HPDE6-E6E7 (cell line): Measurements from ENCODE around the gene ABCC4.

Experiments used
- DNase-seq: peaks from one replicate; pipeline ENCODE4 v3.0.0; 2011; ENCODE audit warnings: missing footprints; ENCODE audit errors: extremely low spot score

ABCC4 gene

DNA sequence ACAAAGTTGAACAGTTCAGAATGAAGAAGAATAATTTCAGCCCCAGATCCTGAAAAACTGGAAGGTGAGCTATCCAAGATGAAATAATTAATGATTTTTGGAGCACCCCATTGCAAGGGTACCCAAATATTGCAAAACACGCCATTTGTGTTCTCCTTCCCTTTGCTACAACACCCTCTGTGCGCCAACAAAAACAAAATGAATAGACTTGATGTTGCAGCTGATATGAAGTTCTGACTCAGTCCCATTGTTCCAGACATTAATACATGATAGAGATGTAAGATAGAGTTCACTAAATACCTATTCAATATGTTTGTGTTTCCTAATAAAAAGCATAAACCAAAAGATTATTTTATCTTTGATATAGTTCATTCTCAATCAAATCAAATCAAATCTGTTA is 301.4 kb downstream of the ABCC4 start:
- no peak for DNase-seq

DNA sequence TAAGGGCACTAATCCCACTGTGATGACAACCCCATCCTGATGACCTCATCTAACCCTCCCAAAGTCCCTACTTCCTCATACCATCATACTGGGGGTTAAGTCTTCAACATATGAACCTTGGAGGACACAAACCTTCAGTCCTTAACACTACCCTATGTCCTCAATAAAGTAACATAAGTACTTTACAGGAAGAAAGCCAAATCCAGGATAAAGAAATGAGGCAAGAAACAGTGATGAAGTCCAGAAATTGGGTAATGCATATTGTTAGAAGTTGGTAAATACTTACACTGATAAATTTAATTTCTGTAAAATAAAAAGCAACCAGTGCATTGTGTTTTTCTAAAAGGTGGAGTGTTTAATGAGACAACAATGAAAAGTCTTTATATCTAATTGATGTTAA is 304.1 kb downstream of the ABCC4 start:
- no peak for DNase-seq

DNA sequence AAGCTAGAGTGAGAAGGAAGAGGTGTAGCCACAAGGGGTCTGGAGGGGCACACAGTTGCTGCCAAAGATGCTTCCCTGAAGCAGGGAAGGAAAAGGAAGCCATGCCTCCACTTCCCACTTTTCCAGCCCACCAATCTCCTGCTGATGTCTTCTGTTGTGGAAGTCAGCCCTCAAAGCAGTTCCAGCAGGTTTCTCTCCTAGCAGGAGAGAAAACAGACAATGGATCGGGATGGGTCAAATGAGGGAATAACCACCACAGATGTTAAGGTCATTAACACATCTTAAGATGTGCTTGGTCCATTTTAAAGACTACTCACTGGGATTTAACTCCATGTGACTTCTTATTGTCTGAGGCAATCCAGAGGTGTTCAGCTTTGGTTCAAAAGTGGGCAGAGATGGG is 304.8 kb downstream of the ABCC4 start:
- DNase-seq: no peak

DNA sequence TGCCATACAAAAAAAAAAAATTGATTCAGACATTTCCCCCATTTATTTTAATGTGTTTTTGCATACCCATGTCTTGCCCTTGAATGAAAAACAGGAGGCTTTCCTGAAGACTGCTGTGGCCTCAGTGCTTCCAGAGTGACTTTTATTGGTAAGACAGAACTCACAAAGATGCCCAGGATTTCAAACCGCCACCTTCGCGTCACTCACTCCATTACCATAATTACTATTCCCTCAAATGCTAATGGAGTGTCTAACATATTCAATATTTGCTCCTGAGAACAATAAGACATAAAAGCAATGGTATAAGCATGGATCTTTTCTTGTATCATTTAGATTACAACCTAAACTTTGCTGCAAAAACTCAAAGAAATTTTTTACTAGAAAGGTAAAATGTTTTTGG is 306.7 kb downstream of the ABCC4 start:
- DNase-seq: no peak

DNA sequence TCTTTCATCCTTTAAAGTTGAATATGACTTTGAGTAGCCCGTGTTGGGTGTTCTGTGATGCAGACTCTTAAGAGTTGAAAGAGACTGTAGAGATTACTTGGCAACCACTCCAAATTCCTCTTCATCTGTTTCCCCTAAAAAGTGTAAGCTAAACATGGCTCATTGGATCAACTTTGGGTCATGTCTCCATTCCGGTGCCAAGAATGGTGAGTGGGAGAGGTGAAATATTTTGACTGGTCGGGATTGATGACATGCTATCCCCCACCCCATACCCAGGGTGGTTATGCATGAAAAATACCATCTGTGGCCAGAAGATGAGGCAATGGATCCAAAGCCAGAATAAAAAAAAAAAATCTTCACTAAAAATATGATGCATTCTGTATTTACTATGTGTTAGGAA is 307.6 kb downstream of the ABCC4 start:
- no peak for DNase-seq

DNA sequence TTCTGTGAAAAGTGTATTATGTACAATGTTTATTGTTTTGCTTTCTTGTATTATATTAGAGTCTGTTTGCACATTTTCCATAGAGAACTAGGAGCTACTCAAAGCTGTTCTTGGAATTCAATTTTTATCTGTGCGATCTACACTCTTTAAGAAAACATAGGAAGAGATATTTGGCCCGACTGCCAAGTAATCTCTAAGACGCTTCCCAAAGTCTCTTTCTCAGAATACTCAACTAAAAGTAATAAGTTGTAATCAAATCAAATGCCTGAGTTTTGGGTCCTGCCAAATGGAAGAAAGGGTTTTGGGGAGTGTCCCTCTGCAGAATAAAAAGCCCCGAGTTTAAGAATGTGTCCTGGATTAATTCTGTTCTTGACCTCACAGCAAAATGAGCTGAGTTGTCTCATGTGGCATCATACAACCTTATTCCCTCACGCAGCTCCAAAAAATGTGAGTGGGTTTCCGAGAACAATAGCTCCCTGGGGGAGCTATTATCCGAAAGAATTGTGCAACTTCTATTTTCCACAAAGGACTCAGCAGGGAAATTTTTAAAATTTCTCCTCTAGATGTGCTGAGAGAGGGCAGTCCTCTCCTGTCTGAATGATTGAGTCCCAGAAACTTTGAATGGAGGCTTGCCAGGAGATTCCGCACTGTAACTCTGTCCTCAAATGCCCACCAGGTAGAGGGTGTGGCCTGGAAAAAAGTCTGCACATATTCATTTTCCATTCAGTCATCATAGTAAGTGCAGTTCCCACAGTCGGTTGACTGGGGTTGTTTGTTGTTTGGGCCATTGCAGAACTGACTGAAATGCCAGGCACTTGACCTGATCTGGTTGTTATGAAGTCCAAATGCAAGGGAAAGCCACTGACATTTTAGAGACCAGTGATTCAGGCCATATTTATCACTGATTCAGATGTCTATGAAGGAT is 309.0 kb downstream of the ABCC4 start:
- DNase-seq: no peak

DNA sequence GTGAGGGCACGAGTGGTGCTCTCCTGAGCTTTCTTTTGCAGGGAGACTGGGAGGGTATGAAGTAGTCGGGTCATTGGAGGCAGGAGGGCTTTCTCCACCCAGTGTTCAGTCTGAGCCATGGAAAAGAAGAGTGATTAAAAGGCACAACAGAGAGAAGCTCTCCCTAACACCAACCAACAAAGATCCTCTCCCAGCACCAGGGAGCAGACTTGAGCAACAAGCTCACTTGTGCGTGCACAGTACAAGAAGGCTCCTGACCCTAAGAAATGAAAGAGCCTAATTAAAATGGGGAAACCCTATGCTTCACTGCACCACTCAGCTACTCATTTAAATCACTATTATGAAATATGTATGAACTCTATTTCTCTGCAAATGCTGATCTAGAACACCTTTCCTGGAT is 312.6 kb downstream of the ABCC4 start:
- no peak for DNase-seq

DNA sequence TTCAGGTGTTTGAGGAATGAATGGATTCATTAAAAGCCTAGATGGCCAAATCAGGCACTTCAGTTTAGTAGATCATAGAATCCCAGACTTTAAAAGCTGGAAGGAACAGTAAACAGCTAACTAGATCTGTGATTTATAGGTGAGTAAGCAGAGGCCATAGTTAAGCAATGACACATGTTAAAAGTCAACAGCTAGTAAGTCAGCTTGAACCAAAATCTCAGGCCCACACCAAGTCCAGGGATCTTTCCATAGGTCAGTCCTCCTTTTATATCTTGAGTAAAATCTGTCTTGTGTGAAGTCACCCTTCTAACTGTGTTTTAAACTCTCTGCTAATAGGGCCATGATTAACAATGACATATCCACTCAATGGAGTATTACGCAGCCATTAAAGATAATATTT is 313.4 kb downstream of the ABCC4 start:
- DNase-seq: no peak

DNA sequence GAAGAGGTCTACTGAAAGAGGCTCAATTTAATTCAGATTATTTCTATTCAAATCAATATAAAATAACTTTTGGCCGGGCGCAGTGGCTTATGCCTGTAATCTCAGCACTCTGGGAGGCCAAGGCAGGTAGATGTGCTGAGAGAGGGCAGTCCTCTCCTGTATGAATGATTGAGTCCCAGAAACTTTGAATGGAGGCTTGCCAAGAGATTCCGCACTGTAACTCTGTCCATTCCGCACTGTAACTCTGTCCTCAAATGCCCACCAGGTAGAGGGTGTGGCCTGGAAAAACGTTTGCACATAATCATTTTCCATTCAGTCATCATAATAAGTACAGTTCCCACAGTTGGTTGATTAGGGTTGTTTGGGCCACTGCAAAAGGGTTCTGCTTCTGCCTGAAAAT is 314.2 kb downstream of the ABCC4 start:
- no peak for DNase-seq

DNA sequence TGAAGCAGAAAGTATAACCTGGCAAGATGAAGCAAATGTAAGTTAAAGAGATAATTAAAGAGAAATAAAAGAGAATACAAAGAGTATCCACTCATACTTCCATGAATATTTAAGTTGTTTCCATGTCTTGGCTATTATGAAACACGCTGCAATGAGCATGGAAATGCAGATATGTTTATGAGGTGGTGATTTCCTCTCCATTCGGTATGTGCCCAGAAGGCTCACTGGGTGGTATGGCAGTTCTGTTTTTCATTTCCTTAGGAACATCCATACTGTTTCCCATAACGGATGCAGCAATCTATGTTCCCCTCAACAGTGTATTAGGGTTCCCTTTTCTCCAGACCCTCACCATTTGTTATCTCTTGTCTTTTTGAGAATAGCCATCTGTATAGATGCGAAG is 316.3 kb downstream of the ABCC4 start:
- DNase-seq: no peak

DNA sequence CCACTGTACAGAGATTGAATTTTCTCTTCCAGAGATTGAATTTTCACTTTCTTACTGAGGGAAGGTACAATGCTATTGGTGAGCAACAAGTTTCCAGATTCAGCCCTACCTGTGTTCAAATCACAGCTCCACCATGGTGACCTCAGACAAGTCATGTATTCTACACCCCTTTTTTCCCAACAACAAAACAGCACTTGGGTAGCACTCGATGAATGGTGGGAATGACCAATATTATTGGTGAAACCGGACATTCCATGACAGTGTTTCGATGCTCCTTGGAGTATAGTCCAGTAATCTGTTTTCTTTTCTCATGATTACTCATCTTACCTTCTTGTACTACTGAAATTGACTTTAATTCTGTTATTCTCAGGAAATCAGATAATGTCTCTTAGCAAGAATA is 322.7 kb downstream of the ABCC4 start:
- no peak for DNase-seq

DNA sequence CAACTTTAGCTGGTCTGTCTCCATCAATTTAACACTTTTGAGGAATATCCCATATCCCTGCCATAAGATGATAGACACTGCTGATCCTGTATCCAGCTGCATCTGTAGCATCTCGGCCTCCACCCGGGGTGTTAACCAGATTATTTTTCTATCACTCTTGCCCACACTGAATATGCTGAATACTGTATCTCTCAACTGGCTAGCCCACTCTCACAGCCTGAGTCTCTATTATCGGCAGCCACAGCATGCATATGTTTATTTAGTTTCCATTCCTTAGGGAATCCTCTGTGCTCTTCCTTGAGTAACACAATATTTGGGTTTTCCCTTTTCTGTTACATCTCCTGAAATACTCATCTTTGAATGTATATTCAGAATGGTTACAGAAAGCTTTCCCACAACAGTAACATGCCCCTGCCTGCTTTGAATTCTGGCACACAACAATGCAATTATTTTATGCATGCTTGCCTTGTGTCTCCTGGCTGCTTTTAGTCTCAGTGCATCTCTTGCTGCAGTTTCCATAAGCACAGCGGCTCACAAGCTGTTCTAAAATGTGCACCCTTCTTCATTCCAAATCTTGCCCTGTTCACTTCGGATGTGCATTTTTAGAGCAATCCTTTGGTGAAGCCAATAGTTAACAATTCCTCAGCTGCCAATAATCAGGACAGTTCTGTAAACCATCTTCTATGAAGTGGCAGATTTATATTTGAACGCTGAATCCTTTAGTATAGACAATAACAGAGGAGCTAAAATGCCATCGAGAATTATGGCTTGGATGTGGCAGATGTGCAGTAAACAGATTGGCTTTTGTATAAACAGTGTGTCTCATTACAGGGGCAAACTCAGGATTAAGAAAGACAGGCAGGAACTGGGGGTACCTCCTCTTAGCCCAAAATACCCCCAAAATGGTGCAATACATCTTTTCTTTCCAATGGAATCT is 327.0 kb downstream of the ABCC4 start:
- DNase-seq: no peak

DNA sequence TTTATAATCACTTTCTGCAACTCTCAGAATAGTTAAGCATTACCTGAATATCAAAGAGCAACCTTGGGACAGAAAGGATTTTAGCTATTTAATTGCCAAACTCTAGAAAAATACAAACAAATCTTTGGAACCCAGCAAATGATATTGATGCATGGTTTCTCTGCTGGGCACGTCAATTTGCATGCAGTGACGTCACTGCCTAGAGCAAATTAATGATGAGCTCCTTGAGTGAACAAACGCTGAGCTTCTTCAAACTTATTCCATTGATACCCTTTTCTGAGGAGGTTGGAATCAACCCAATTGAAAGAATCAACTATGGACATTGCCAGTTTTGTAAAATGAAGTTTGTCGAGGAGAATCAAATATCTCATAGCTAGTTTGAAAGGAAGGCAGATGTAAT is 329.0 kb downstream of the ABCC4 start:
- DNase-seq: no peak
